SU-DHL-6 (cell line): ENCODE measurements around the gene SFMBT2.

Experiments used
- H2AFZ ChIP-seq: fragments of 200-600 bp; sonication (generic); 2 replicates; pipeline ENCODE4 v1.6.1; 2014; ENCODE audit warnings: low read depth, mild to moderate bottlenecking, moderate library complexity, mixed read lengths, antibody characterized with exemption, low read length; ENCODE audit not compliant: severe bottlenecking
- H3F3A ChIP-seq: fragments of 200-600 bp; shearing (Covaris generic); 2 replicates; pipeline ENCODE4 v1.6.0; 2016; ENCODE audit warnings: antibody characterized with exemption, mild to moderate bottlenecking; ENCODE audit not compliant: insufficient read depth
- H3K27ac ChIP-seq: fragments of 200-600 bp; sonication (generic); 2 replicates; pipeline ENCODE4 v1.5.1; 2016; ENCODE audit warnings: low read depth, mild to moderate bottlenecking, low read length, moderate library complexity, mixed read lengths
- H3K27me3 ChIP-seq: fragments of 200-600 bp; sonication (generic), shearing (Covaris generic); 2 replicates; pipeline ENCODE4 v1.6.0; 2014; ENCODE audit warnings: mild to moderate bottlenecking, low read length
- H3K36me3 ChIP-seq: fragments of 200-600 bp; sonication (generic); 2 replicates; pipeline ENCODE4 v1.6.1; 2014; ENCODE audit warnings: mild to moderate bottlenecking, low read length, mixed read lengths
- H3K4me2 ChIP-seq: fragments of 300-600, 200-600 bp; shearing (Covaris generic), sonication (generic); 2 replicates; pipeline ENCODE4 v1.6.0; 2014; ENCODE audit warnings: low read length, low read depth, mild to moderate bottlenecking; ENCODE audit not compliant: poor library complexity, severe bottlenecking
- H3K4me3 ChIP-seq: fragments of 200-600 bp; sonication (generic); 2 replicates; pipeline ENCODE4 v1.5.1; 2014; ENCODE audit warnings: antibody characterized with exemption, low read length, mild to moderate bottlenecking, mixed read lengths; ENCODE audit not compliant: insufficient read depth, poor library complexity, severe bottlenecking
- H3K79me2 ChIP-seq: fragments of 200-600 bp; sonication (generic); 2 replicates; pipeline ENCODE4 v1.6.1; 2014; ENCODE audit warnings: mild to moderate bottlenecking, low read length, moderate library complexity; ENCODE audit not compliant: insufficient read depth
- H3K9ac ChIP-seq: fragments of 200-600 bp; sonication (generic); 2 replicates; pipeline ENCODE4 v1.7.0; 2014; ENCODE audit warnings: mild to moderate bottlenecking, low read length
- H3K9me2 ChIP-seq: fragments of 200-600 bp; sonication (generic); replicated peaks from 2 replicates; pipeline ENCODE4 v1.6.1; 2014; ENCODE audit warnings: low read length; ENCODE audit not compliant: insufficient read depth
- H3K9me3 ChIP-seq: fragments of 200-600 bp; sonication (generic); 2 replicates; pipeline ENCODE4 v1.6.1; 2014; ENCODE audit warnings: low read length, mixed read lengths; ENCODE audit not compliant: insufficient read depth
- H4K20me1 ChIP-seq: fragments of 200-600 bp; sonication (generic); 2 replicates; pipeline ENCODE4 v1.6.1; 2014; ENCODE audit warnings: low read depth, mild to moderate bottlenecking, antibody characterized with exemption, low read length, moderate library complexity, mixed read lengths
- CTCF ChIP-seq: fragments of 200-600 bp; sonication (generic); IDR thresholded peaks from one replicate; pipeline ENCODE4 v1.5.1; 2017; ENCODE audit warnings: antibody characterized with exemption, mild to moderate bottlenecking, low read length, moderate library complexity; ENCODE audit not compliant: insufficient read depth, poor library complexity, severe bottlenecking
- EZH2phosphoT487 ChIP-seq: fragments of 200-600 bp; sonication (generic), shearing (Covaris generic); conservative IDR thresholded peaks from 2 replicates; pipeline ENCODE4 v1.6.1; 2018; ENCODE audit warnings: mild to moderate bottlenecking, antibody characterized with exemption, low read length, moderate library complexity, mixed read lengths

The SFMBT2 gene

GRCh38 chr10:7435674-7436073 is 24.8 kb upstream of the SFMBT2 start:
- H2AFZ ChIP-seq: no peak overlapping the region
- H3K79me2 ChIP-seq: no peaks in the 10 kb centered on the region
- H3F3A ChIP-seq: no peaks in the 10 kb centered on the region
- H3K36me3 ChIP-seq: no peaks in the 10 kb centered on the region
- no peaks in the 10 kb centered on the region for H3K27me3 ChIP-seq
- H4K20me1 ChIP-seq: no peaks in the 10 kb centered on the region
- no peaks in the 10 kb centered on the region for H3K9me2 ChIP-seq
- H3K4me3 ChIP-seq: no peak overlapping the region
- TF ChIP-seq CTCF (no peak), EZH2phosphoT487 (no peak)
- no peak overlapping the region for H3K4me2 ChIP-seq
- no peak overlapping the region for H3K27ac ChIP-seq
- H3K9me3 ChIP-seq: no peaks in the 10 kb centered on the region
- no peak overlapping the region for H3K9ac ChIP-seq

GRCh38 chr10:7434378-7434777 is 23.5 kb upstream of the SFMBT2 start:
- H3K9ac ChIP-seq: no peak overlapping the region
- no peaks in the 10 kb centered on the region for H3K9me2 ChIP-seq
- H3K36me3 ChIP-seq: no peaks in the 10 kb centered on the region
- no peak overlapping the region for H3K27ac ChIP-seq
- H3K4me3 ChIP-seq: no peak overlapping the region
- no peaks in the 10 kb centered on the region for H3K9me3 ChIP-seq
- H2AFZ ChIP-seq: no peak overlapping the region
- no peak overlapping the region for H3K4me2 ChIP-seq
- TF ChIP-seq CTCF (no peak), EZH2phosphoT487 (no peak)
- no peaks in the 10 kb centered on the region for H3K79me2 ChIP-seq
- H4K20me1 ChIP-seq: no peaks in the 10 kb centered on the region
- no peaks in the 10 kb centered on the region for H3F3A ChIP-seq
- H3K27me3 ChIP-seq: no peaks in the 10 kb centered on the region

GRCh38 chr10:7433861-7434260 is 23.0 kb upstream of the SFMBT2 start:
- Histone ChIP-seq H3K4me2 (no peak overlapping the region), H3K9ac (no peak overlapping the region), H3K79me2 (no peaks in the 10 kb centered on the region), H3K4me3 (no peak overlapping the region), H3K27ac (no peak overlapping the region), H3K9me2 (no peaks in the 10 kb centered on the region), H3K27me3 (no peaks in the 10 kb centered on the region), H4K20me1 (no peaks in the 10 kb centered on the region), H3K9me3 (no peaks in the 10 kb centered on the region), H2AFZ (no peak overlapping the region), H3K36me3 (no peaks in the 10 kb centered on the region), H3F3A (no peaks in the 10 kb centered on the region)
- no peak for TF ChIP-seq EZH2phosphoT487
- no peak for TF ChIP-seq CTCF
